Measurements from ENCODE around the gene EPC1.

DNA sequence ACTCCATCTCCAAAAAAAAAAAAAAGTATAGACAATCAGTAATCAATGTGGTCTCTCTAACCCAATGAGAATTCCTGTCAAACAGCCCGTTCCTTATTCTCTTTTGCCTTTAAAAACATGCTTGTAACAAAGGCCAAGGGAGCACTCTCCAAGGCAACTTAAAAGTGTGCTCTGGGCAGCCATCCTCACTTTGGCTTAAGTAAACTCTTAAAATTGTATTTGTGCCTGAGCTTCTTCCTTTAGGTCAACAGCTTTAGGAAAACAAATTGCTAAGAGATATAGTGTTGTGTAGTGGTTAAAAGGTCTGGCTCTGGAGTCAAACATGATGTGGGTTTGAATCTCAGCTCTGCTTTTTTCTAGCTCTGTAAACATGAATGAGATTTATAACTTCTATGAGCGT lies 13.9 kb upstream of the EPC1 start:
- TF ChIP-seq EZH2 (IDR thresholded peaks at IDR 0.05; ENCODE audit: borderline replicate concordance, low read length), result no peak
- TF ChIP-seq, protein P1, sequence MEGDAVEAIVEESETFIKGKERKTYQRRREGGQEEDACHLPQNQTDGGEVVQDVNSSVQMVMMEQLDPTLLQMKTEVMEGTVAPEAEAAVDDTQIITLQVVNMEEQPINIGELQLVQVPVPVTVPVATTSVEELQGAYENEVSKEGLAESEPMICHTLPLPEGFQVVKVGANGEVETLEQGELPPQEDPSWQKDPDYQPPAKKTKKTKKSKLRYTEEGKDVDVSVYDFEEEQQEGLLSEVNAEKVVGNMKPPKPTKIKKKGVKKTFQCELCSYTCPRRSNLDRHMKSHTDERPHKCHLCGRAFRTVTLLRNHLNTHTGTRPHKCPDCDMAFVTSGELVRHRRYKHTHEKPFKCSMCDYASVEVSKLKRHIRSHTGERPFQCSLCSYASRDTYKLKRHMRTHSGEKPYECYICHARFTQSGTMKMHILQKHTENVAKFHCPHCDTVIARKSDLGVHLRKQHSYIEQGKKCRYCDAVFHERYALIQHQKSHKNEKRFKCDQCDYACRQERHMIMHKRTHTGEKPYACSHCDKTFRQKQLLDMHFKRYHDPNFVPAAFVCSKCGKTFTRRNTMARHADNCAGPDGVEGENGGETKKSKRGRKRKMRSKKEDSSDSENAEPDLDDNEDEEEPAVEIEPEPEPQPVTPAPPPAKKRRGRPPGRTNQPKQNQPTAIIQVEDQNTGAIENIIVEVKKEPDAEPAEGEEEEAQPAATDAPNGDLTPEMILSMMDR (IDR thresholded peaks at IDR 0.05; ENCODE audit: low read length), result no peak
